Measurements from ENCODE around the gene ARID4B. TPM values are rescaled to one million over a fixed set of nuclear protein-coding genes. Genes with fewer than 3 reads are reported as not detected.

The ARID4B gene
- total and polyA plus RNA-seq, 2 of the 13 experiments (the other 11 are each of a cell fraction or from before 2014, with no cell fraction given), result 9.7 to 24.6 TPM

DNA sequence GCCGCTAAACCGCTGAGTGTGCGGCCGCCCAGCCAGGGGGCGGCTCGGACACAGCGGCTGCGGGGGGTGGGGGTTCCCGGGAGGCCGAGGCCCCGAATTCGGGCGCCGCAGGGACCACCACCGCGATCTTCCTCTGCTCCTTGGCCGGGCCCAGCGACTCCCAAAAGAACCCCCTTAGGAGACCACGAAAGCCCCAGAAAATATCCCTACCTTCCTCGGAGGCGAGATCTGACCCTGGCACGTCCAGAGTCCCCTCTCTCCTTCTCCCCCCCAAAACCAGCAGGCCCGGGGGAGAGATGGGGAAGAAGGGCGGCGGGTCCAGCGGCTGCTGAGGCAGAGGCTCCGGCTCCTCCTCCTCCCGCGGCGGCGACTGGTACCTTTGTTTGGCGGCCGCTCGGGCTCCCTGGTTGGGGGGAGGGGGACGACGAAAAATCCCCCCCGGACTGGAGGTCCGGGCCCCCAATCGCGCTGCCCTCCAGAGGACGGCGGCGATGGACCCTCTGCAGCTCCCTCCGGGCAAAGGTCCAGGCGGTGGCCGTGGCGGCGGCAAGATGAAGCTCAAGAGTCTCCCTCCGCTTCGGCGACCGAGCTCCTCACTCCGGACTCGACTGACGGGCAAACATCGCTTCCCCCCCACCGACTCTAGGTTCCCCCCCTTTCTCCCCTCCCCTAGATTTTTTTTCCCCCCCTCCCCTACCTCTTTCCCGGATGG lies at the start of gene ARID4B (continued):
- TF ChIP-seq, protein P1, sequence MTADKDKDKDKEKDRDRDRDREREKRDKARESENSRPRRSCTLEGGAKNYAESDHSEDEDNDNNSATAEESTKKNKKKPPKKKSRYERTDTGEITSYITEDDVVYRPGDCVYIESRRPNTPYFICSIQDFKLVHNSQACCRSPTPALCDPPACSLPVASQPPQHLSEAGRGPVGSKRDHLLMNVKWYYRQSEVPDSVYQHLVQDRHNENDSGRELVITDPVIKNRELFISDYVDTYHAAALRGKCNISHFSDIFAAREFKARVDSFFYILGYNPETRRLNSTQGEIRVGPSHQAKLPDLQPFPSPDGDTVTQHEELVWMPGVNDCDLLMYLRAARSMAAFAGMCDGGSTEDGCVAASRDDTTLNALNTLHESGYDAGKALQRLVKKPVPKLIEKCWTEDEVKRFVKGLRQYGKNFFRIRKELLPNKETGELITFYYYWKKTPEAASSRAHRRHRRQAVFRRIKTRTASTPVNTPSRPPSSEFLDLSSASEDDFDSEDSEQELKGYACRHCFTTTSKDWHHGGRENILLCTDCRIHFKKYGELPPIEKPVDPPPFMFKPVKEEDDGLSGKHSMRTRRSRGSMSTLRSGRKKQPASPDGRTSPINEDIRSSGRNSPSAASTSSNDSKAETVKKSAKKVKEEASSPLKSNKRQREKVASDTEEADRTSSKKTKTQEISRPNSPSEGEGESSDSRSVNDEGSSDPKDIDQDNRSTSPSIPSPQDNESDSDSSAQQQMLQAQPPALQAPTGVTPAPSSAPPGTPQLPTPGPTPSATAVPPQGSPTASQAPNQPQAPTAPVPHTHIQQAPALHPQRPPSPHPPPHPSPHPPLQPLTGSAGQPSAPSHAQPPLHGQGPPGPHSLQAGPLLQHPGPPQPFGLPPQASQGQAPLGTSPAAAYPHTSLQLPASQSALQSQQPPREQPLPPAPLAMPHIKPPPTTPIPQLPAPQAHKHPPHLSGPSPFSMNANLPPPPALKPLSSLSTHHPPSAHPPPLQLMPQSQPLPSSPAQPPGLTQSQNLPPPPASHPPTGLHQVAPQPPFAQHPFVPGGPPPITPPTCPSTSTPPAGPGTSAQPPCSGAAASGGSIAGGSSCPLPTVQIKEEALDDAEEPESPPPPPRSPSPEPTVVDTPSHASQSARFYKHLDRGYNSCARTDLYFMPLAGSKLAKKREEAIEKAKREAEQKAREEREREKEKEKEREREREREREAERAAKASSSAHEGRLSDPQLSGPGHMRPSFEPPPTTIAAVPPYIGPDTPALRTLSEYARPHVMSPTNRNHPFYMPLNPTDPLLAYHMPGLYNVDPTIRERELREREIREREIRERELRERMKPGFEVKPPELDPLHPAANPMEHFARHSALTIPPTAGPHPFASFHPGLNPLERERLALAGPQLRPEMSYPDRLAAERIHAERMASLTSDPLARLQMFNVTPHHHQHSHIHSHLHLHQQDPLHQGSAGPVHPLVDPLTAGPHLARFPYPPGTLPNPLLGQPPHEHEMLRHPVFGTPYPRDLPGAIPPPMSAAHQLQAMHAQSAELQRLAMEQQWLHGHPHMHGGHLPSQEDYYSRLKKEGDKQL (CRISPR knock-in tag; IDR thresholded peaks at IDR 0.05; ENCODE audit: low read depth), result 0 out of 2 replicates have a peak, but pooled peaks have one; percentile 24
- TF ChIP-seq ZNF460 (CRISPR knock-in tag; IDR thresholded peaks at IDR 0.05; ENCODE audit: borderline replicate concordance) (no peak), RFX3 (CRISPR knock-in tag; IDR thresholded peaks at IDR 0.05) (no peak), MED8 (CRISPR knock-in tag; IDR thresholded peaks at IDR 0.05; ENCODE audit: insufficient replicate concordance) (no peak), TAF1 (CRISPR knock-in tag; IDR thresholded peaks at IDR 0.05) (peak; percentile 87), PCBP1 (IDR thresholded peaks at IDR 0.05; ENCODE audit: borderline replicate concordance, low read depth, low read length) (0 out of 2 replicates have a peak, but pooled peaks have one; percentile 62), ZNF839 (CRISPR knock-in tag; IDR thresholded peaks at IDR 0.05; ENCODE audit: borderline replicate concordance) (no peak)
- TF ChIP-seq, protein P2, sequence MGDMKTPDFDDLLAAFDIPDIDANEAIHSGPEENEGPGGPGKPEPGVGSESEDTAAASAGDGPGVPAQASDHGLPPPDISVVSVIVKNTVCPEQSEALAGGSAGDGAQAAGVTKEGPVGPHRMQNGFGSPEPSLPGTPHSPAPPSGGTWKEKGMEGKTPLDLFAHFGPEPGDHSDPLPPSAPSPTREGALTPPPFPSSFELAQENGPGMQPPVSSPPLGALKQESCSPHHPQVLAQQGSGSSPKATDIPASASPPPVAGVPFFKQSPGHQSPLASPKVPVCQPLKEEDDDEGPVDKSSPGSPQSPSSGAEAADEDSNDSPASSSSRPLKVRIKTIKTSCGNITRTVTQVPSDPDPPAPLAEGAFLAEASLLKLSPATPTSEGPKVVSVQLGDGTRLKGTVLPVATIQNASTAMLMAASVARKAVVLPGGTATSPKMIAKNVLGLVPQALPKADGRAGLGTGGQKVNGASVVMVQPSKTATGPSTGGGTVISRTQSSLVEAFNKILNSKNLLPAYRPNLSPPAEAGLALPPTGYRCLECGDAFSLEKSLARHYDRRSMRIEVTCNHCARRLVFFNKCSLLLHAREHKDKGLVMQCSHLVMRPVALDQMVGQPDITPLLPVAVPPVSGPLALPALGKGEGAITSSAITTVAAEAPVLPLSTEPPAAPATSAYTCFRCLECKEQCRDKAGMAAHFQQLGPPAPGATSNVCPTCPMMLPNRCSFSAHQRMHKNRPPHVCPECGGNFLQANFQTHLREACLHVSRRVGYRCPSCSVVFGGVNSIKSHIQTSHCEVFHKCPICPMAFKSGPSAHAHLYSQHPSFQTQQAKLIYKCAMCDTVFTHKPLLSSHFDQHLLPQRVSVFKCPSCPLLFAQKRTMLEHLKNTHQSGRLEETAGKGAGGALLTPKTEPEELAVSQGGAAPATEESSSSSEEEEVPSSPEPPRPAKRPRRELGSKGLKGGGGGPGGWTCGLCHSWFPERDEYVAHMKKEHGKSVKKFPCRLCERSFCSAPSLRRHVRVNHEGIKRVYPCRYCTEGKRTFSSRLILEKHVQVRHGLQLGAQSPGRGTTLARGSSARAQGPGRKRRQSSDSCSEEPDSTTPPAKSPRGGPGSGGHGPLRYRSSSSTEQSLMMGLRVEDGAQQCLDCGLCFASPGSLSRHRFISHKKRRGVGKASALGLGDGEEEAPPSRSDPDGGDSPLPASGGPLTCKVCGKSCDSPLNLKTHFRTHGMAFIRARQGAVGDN (CRISPR knock-in tag; IDR thresholded peaks at IDR 0.05), result peak; percentile 4
- TF ChIP-seq, protein P3, sequence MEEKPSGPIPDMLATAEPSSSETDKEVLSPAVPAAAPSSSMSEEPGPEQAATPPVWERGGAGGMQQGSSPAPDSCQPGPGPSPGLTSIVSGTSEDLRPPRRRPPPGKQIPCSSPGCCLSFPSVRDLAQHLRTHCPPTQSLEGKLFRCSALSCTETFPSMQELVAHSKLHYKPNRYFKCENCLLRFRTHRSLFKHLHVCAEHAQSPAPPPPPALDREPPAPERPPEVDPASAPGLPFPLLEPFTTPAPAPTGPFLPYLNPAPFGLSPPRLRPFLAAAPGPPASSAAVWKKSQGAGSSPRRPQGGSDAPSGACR (CRISPR knock-in tag; IDR thresholded peaks at IDR 0.05), result no peak; the same call in 1 of the 2 replicates
- TF ChIP-seq, protein P4, sequence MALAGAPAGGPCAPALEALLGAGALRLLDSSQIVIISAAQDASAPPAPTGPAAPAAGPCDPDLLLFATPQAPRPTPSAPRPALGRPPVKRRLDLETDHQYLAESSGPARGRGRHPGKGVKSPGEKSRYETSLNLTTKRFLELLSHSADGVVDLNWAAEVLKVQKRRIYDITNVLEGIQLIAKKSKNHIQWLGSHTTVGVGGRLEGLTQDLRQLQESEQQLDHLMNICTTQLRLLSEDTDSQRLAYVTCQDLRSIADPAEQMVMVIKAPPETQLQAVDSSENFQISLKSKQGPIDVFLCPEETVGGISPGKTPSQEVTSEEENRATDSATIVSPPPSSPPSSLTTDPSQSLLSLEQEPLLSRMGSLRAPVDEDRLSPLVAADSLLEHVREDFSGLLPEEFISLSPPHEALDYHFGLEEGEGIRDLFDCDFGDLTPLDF (CRISPR knock-in tag; IDR thresholded peaks at IDR 0.05), result no peak
- TF ChIP-seq, protein P5, sequence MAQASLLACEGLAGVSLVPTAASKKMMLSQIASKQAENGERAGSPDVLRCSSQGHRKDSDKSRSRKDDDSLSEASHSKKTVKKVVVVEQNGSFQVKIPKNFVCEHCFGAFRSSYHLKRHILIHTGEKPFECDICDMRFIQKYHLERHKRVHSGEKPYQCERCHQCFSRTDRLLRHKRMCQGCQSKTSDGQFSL (CRISPR knock-in tag; IDR thresholded peaks at IDR 0.05), result peak; percentile 90

Measured in HepG2 (cell line).